OCI-LY3 (cell line): Measurements from ENCODE around the gene ARHGAP21.

Source experiments
- EZH2phosphoT487 ChIP-seq: fragments of 200-600 bp; shearing (Covaris generic); IDR thresholded peaks from 2 replicates; pipeline ENCODE4 v1.6.1; 2018; ENCODE audit warnings: antibody characterized with exemption, mixed run types, low read depth
- TF ChIP-seq, protein P1 (sequence below): fragments of 200-600, 300-600 bp; sonication (generic); IDR thresholded peaks from 2 replicates; pipeline ENCODE4 v1.5.1; 2014; ENCODE audit warnings: antibody characterized with exemption, low read length, low read depth

- TF ChIP-seq, protein P1, sequence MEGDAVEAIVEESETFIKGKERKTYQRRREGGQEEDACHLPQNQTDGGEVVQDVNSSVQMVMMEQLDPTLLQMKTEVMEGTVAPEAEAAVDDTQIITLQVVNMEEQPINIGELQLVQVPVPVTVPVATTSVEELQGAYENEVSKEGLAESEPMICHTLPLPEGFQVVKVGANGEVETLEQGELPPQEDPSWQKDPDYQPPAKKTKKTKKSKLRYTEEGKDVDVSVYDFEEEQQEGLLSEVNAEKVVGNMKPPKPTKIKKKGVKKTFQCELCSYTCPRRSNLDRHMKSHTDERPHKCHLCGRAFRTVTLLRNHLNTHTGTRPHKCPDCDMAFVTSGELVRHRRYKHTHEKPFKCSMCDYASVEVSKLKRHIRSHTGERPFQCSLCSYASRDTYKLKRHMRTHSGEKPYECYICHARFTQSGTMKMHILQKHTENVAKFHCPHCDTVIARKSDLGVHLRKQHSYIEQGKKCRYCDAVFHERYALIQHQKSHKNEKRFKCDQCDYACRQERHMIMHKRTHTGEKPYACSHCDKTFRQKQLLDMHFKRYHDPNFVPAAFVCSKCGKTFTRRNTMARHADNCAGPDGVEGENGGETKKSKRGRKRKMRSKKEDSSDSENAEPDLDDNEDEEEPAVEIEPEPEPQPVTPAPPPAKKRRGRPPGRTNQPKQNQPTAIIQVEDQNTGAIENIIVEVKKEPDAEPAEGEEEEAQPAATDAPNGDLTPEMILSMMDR: no peak
- no peak for TF ChIP-seq EZH2phosphoT487
These were observed 149.0 kb downstream of the ARHGAP21 start for GRCh38 chr10:24574578-24575155.
